DLD1 (cell line): Measurements from ENCODE around the gene SCN7A.
"Not testable (repeated sequence)": the region's sequence is repeated elsewhere in the genome, so short reads cannot be mapped to it uniquely, and the experiment has no call there.

Experiments used
- in situ Hi-C: cut with HindIII; loops from 2 replicates; pipeline ENCODE4 v1.10.0; 2017; ENCODE audit warnings: low sequenced_read_pairs

The SCN7A gene

DNA sequence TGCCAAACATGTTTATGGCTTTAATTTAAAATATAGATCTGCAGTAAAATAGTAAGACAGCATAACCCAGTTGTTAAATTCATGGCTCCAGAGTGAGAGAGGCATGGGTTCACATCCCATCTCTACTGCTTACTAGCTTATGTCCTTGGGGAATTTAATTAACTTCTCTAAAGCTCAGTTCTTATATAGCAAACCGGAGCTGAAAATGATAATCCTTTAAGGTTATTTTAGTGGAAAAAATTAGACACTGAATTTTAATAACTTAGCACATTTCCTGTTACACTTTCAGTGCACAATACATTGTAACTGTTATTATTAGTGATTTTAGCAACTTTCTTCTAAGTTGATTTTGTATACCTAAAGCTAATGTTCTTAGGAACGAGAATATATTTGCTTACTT is 133.1 kb downstream of the SCN7A start:
- in situ Hi-C loops, result no loop called here

- in situ Hi-C loops, result no loop called here
Measured at GRCh38 chr2:166360426-166360825, 133.6 kb downstream of the SCN7A start.

DNA sequence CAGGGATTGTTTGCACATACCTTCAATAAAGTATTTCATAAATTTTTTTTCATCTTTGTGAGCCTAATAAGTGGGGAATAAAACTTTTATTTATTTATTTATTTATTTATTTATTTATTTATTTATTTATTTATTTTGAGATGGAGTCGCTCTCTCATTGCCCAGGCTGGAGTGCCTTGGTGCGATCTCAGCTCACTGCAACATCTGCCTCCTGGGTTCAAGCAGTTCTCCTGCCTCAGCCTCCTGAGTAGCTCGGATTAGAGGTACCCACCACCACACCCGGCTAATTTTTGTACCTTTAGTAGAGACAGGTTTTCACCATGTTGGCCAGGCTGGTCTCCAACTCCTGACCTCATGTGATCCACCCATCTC is 136.1 kb downstream of the SCN7A start:
- in situ Hi-C loops, result not testable (repeated sequence)

DNA sequence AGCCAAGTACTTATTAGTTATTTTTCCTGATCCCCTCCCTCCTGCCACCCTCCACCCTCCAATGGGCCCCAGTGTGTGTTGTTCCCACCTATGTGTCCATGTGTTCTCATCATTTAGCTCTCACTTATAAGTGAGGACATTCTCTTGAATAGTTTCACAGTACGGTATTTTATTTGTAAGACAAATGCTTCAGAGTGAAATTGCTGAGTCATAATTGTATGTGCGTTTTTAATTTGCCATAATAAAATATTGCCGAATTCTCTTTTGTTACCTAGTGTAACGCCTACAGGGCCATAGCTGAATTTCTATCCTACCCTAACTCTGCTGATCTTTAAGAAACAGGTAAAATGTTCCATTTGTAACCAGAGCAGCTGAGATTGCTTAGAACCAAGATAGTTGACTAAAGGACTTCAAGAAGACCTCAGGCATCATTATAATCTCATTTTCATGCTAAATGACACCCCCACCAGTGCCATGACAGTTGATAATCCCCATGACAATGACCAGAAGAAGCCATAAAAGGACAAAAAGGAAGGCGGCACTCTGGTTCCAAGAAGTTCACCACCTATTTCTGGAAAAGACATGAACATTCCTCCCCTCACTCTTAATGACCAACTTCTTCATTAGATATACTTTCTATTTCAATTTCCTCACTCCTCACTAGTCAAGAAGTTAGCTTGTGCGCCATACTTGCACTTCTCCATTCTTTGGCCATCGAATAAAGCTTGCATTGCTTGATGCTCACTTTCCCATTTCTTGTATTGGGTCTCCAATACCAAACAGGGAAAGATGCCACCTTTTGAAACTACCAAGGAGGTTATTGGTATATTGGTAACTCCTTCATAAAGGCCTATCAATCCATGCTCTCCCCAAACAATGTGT is 136.7 kb downstream of the SCN7A start:
- in situ Hi-C loops, result no loop called here
